ENCODE measurements around the gene HMOX2. TPM values are rescaled to one million over a fixed set of nuclear protein-coding genes. Genes with fewer than 3 reads are reported as not detected.
A peak's percentile ranks its signal among the peaks of the same experiment; 100 is the strongest.

HMOX2 gene
- total RNA-seq, 1 experiment from 2014 or later = 55.1 TPM

DNA sequence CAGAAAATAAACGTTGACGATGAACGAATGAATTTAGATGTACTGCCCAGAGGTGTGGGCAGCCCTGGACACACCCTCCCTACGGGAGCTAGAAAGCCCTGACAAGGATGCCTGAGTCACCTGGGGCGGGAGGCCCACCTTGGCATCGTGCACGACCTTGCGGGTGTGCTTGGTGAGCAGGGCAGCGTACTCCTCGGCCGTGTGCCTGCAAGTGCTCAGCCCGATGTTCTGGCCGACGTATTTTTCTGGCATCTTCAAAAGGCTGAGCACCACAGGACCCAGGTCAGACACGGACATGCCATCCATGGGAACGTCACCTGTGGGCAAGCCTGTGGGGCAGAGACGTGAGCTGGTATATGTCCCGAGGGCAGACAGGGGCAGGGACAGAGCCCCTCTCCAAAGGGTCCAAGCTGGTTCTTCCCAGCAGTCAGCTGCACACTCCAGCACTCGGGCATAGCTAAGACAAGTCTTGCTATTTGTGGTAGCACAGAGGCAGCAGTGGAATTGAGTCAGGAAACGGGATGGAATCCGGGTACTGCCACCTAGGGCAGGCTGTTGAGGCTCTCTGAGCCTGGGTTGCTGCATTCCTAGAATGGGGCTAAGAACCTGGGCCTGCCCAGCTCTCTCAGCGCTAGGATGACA is 12.6 kb upstream of the HMOX2 start:
- ChIA-PET POLR2A (interaction anchor here (2.0 kb wide), 1 partner anchor 14 kb away, joined by 4 read pairs; no protein-coding TSS in a partner anchor), RAD21 (ENCODE audit: low non-redundant PET in 1 of 2, low total read pairs in 2 of 2, uncharacterized antibody in 2 of 2, unreplicated experiment in 2 of 2) (no interaction called here), CTCF (no interaction called here)
- no peak overlapping the region for H2AFZ ChIP-seq (ENCODE audit: low read depth, low read length, poor library complexity, severe bottlenecking)
- no peaks in the 10 kb centered on the region for H3K9me3 ChIP-seq (ENCODE audit: control insufficient read depth in 1 of 2, insufficient read depth in 1 of 2, low read depth in 1 of 2, low read length in 2 of 2)
- no peaks in the 10 kb centered on the region for H3K9me2 ChIP-seq (ENCODE audit: insufficient read depth)
- H3K27ac ChIP-seq (ENCODE audit: low read depth, low read length) = peak overlapping the region; percentile 39; the same call in 1 of the 2 replicates
- H3K9ac ChIP-seq (ENCODE audit: low read length) = peak overlapping the region; percentile 11; the same call in 1 of the 2 replicates
- no peaks in the 10 kb centered on the region for H3K27me3 ChIP-seq (ENCODE audit: insufficient read depth, low read length)
- no peaks in the 10 kb centered on the region for H4K20me1 ChIP-seq (ENCODE audit: insufficient read depth)
- DNase-seq (ENCODE audit: low read depth, low spot score) (no peak), ATAC-seq (no peak)
- H3K4me3 ChIP-seq (replicated peaks in 1 of 2; ENCODE audit: low read depth in 1 of 2, low read length in 2 of 2) = no peak overlapping the region
- peak overlapping the region; percentile 38 for H3K4me2 ChIP-seq (ENCODE audit: low read length)
- no peak for TF ChIP-seq SRF (IDR thresholded peaks at IDR 0.05; ENCODE audit: low read depth)
- no peak for TF ChIP-seq EZH2 (IDR thresholded peaks at IDR 0.05)
- no peak for TF ChIP-seq EZH2phosphoT487 (IDR thresholded peaks at IDR 0.05; ENCODE audit: borderline replicate concordance)
- TF ChIP-seq, protein P1, sequence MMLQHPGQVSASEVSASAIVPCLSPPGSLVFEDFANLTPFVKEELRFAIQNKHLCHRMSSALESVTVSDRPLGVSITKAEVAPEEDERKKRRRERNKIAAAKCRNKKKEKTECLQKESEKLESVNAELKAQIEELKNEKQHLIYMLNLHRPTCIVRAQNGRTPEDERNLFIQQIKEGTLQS (IDR thresholded peaks at IDR 0.05) = no peak
- peaks cover 18 to 19% of the 10 kb centered on the region in 2 experiments; a peak in 3 of 4 replicates for H3K36me3 ChIP-seq (ENCODE audit: control insufficient read depth in 1 of 2, insufficient read depth in 2 of 2, low read length in 2 of 2)
- intact Hi-C loops (cut with micrococcal nuclease) = no loop called here
- H3K79me2 ChIP-seq (ENCODE audit: insufficient read depth, low read length) = no peaks in the 10 kb centered on the region
- H3K4me1 ChIP-seq (ENCODE audit: control insufficient read depth in 1 of 2, insufficient read depth in 2 of 2, low read length in 2 of 2) = peaks cover 0 to 24% of the 10 kb centered on the region in 2 experiments; a peak in 3 of 4 replicates
- no TSS peak for BruUV-seq (replicated peaks)

GRCh38 chr16:4465977-4466779 is 10.0 kb upstream of the HMOX2 start:
- Histone ChIP-seq H4K20me1 (ENCODE audit: insufficient read depth) (no peaks in the 10 kb centered on the region), H3K4me3 (replicated peaks in 1 of 2; ENCODE audit: low read depth in 1 of 2, low read length in 2 of 2) (no peak overlapping the region), H2AFZ (ENCODE audit: low read depth, low read length, poor library complexity, severe bottlenecking) (no peak overlapping the region), H3K36me3 (ENCODE audit: control insufficient read depth in 1 of 2, insufficient read depth in 2 of 2, low read length in 2 of 2) (peaks cover 23 to 24% of the 10 kb centered on the region in 2 experiments; a peak in 3 of 4 replicates), H3K9me2 (ENCODE audit: insufficient read depth) (no peaks in the 10 kb centered on the region), H3K4me1 (ENCODE audit: control insufficient read depth in 1 of 2, insufficient read depth in 2 of 2, low read length in 2 of 2) (peaks cover 0 to 24% of the 10 kb centered on the region in 2 experiments; a peak in 3 of 4 replicates), H3K9me3 (ENCODE audit: control insufficient read depth in 1 of 2, insufficient read depth in 1 of 2, low read depth in 1 of 2, low read length in 2 of 2) (no peaks in the 10 kb centered on the region), H3K4me2 (ENCODE audit: low read length) (no peak overlapping the region), H3K27ac (ENCODE audit: low read depth, low read length) (no peak overlapping the region; the same call in 1 of the 2 replicates), H3K9ac (ENCODE audit: low read length) (no peak overlapping the region), H3K27me3 (ENCODE audit: insufficient read depth, low read length) (no peaks in the 10 kb centered on the region), H3K79me2 (ENCODE audit: insufficient read depth, low read length) (0 out of 2 replicates have a peak, but pooled peaks cover under 1% of the 10 kb centered on the region)
- no TSS peak for BruUV-seq (replicated peaks)
- POLR2A ChIA-PET = no interaction called here
- DNase-seq (ENCODE audit: low read depth, low spot score) (no peak), ATAC-seq (no peak)
- intact Hi-C loops (cut with micrococcal nuclease) = no loop called here
- CTCF ChIA-PET = no interaction called here
- RAD21 ChIA-PET (ENCODE audit: low non-redundant PET in 1 of 2, low total read pairs in 2 of 2, uncharacterized antibody in 2 of 2, unreplicated experiment in 2 of 2) = no interaction called here
- TF ChIP-seq POLR2AphosphoS5 (IDR thresholded peaks at IDR 0.05; ENCODE audit: low read depth, low read length) (no peak), TCF7L2 (IDR thresholded peaks at IDR 0.05; ENCODE audit: borderline replicate concordance, extremely low read depth, insufficient read depth, insufficient read length) (no peak), RAD21 (IDR thresholded peaks at IDR 0.05; ENCODE audit: low read depth) (no peak), YY1 (IDR thresholded peaks at IDR 0.05; ENCODE audit: extremely low read depth, insufficient replicate concordance, low read depth, low read length) (no peak), POLR2A (IDR thresholded peaks at IDR 0.05; ENCODE audit: borderline replicate concordance, extremely low read depth, insufficient read depth, insufficient read length) (no peak), CEBPB (IDR thresholded peaks at IDR 0.05; ENCODE audit: low read depth) (no peak), SRF (IDR thresholded peaks at IDR 0.05; ENCODE audit: low read depth) (no peak), SIN3A (IDR thresholded peaks at IDR 0.05; ENCODE audit: low read depth) (no peak), CTCF (IDR thresholded peaks at IDR 0.05 in 2 of 3, conservative IDR thresholded peaks at IDR 0.05 in 1 of 3; ENCODE audit: borderline replicate concordance in 1 of 3, insufficient read depth in 1 of 3, low read depth in 2 of 3, low read length in 2 of 3) (no peak)
- TF ChIP-seq, protein P1 (IDR thresholded peaks at IDR 0.05) = no peak

Data from HCT116 (cell line).